GM12872 (cell line): ENCODE measurements around the gene PRDM16.

ENCODE experiments used
- TF ChIP-seq, protein P1 (sequence below): IDR thresholded peaks from 3 replicates; pipeline ENCODE4 v1.5.1; 2011; ENCODE audit warnings: low read depth, mild to moderate bottlenecking, low read length, moderate library complexity; ENCODE audit not compliant: insufficient read depth

PRDM16 gene

GRCh38 chr1:3348196-3348865 lies 279.3 kb downstream of the PRDM16 start:
- TF ChIP-seq, protein P1, sequence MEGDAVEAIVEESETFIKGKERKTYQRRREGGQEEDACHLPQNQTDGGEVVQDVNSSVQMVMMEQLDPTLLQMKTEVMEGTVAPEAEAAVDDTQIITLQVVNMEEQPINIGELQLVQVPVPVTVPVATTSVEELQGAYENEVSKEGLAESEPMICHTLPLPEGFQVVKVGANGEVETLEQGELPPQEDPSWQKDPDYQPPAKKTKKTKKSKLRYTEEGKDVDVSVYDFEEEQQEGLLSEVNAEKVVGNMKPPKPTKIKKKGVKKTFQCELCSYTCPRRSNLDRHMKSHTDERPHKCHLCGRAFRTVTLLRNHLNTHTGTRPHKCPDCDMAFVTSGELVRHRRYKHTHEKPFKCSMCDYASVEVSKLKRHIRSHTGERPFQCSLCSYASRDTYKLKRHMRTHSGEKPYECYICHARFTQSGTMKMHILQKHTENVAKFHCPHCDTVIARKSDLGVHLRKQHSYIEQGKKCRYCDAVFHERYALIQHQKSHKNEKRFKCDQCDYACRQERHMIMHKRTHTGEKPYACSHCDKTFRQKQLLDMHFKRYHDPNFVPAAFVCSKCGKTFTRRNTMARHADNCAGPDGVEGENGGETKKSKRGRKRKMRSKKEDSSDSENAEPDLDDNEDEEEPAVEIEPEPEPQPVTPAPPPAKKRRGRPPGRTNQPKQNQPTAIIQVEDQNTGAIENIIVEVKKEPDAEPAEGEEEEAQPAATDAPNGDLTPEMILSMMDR = no peak

GRCh38 chr1:3349161-3349967 lies 280.4 kb downstream of the PRDM16 start:
- TF ChIP-seq, protein P1 = no peak

DNA sequence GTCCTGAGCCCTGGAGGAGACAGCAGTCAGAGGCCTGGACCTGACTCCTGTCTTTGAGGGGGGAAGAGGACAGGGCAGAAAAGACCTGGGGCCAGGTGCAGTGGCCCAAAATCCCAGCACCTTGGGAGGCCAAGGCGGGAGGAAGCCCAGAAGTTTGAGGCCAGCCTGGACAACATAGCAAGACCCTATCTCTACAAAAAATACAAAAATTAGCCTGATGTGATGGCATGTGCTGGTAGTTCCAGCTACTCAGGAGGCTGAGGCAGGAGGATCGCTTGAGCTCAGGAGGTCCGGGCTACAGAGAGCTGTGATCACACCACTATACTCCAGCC lies 280.9 kb downstream of the PRDM16 start:
- TF ChIP-seq, protein P1 = no peak

GRCh38 chr1:3350506-3351261 lies 281.7 kb downstream of the PRDM16 start:
- TF ChIP-seq, protein P1 = no peak

- TF ChIP-seq, protein P1 = no peak
Measured at GRCh38 chr1:3351449-3352298, 282.7 kb downstream of the PRDM16 start.

DNA sequence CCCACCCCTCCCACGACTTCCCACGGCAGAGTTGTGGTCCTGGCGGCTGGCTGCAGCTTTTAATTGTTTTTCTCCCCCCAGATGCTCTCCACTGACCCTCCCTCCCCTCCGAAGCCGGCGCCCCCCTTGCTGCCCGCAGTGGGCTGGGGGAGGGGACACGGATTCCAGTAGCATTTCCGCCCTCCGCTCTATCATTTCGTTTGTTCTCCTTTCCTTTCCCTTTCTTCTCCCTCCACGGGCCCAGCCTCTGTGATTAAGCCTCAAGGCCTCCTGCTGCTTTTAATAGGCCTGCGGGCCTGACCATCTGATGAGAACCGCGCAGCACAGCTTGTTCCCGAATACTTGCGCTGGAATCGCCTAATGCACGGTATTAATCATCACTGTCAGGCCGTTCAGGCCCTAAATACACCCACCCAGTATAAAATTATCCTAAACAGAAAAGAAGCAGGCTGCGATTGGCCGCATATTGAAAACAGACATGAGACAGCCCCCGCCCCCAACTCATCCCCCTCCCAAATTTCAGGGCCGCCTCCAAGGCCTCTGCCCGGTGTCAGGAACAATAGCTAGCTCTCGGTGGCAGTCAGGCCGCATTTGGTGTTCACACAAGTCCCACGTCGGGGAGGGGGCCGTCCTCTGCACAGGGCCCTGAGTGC lies 283.4 kb downstream of the PRDM16 start:
- TF ChIP-seq, protein P1 = no peak
